Keratinocyte (primary cell): ENCODE data around the gene TSHZ1.

Experiments used
- CTCF ChIP-seq, 3 experiments: IDR thresholded peaks in 1 of 3; conservative IDR thresholded peaks in 1 of 3; optimal IDR thresholded peaks in 1 of 3; 2 replicates in 2 of 3; 3 replicates in 1 of 3; pipeline versions ENCODE3 to v1.5.1; 2011; ENCODE audit warnings: low read length in 3 of 3, mild to moderate bottlenecking in 3 of 3, moderate library complexity in 2 of 3, control low read depth in 1 of 3, inconsistent platforms in 1 of 3; ENCODE audit not compliant: insufficient read depth in 2 of 3; ENCODE audit errors: extremely low read depth in 1 of 3
- EZH2 ChIP-seq: IDR thresholded peaks from one replicate; pipeline ENCODE4 v1.6.1; 2012; ENCODE audit warnings: inconsistent platforms, mild to moderate bottlenecking, low read length, moderate library complexity

DNA sequence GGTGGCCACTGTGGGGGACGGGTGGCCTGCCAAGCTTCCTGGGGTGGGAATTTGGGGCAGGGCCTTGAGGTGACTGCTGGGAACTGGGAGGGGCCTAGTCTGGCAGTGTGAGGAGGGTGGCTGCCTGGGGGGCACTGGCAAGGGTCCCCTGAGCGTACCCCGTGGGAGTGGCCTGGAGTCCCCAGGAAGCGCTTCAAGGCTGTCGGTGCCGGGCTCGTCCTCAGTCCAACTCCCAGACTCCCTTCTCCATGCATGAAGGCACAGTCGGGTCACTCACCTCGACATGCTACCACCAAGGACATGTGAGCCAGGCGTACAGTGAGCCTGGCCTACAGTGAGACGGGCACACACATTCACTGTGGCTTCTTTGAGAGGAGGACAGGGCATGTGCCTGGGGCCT is 111.6 kb downstream of the TSHZ1 start:
- TF ChIP-seq CTCF (optimal IDR thresholded peaks at IDR 0.05 in 1 of 3, IDR thresholded peaks at IDR 0.05 in 1 of 3, conservative IDR thresholded peaks at IDR 0.05 in 1 of 3; ENCODE audit: extremely low read depth in 1 of 3, insufficient read depth in 2 of 3, low read length in 3 of 3) (no peak), EZH2 (no peak)
